Breast epithelium (tissue), 4 donors: Measurements from ENCODE around the gene NLRP12. TPM values are rescaled to one million over a fixed set of nuclear protein-coding genes. Genes with fewer than 3 reads are reported as not detected.

ENCODE experiments used
- DNase-seq, 2 donors: peaks; one replicate each; pipeline ENCODE4 v3.0.0-alpha.2; 2019; ENCODE audit warnings: low spot score in 2 of 2
- H3K27ac ChIP-seq, 2 donors: fragments of 200-600 bp; sonication (generic) in 1 of 2; one replicate each; pipeline ENCODE4 v1.5.1; 2016 to 2019; ENCODE audit warnings: mild to moderate bottlenecking in 1 of 2
- H3K27me3 ChIP-seq, 2 donors: fragments of 200-600 bp; sonication (generic) in 1 of 2; one replicate each; pipeline versions ENCODE4 v1.5.1 to v1.6.0; 2017 to 2019; ENCODE audit warnings: control low read depth in 1 of 2, mild to moderate bottlenecking in 1 of 2
- H3K36me3 ChIP-seq: fragments of 200-600 bp; one replicate; pipeline ENCODE4 v1.5.1; 2019
- H3K4me1 ChIP-seq, 2 donors: fragments of 200-600 bp; sonication (generic); one replicate each; pipeline ENCODE4 v1.5.1; 2016 to 2019; ENCODE audit warnings: control low read depth in 1 of 2
- H3K4me3 ChIP-seq, 3 donors: fragments of 200-600 bp; sonication (generic); 1 replicate in 2 of 3; 2 replicates in 1 of 3; pipeline ENCODE4 v1.5.1; 2016 to 2019; ENCODE audit warnings: mild to moderate bottlenecking in 3 of 3, moderate library complexity in 2 of 3
- H3K9me3 ChIP-seq, 2 donors: fragments of 200-600 bp; sonication (generic) in 1 of 2; one replicate each; pipeline ENCODE4 v1.5.1; 2016 to 2019; ENCODE audit warnings: control low read depth in 1 of 2
- CTCF ChIP-seq, 3 donors: fragments of 450-650 bp; IDR thresholded peaks; one replicate each; pipeline ENCODE4 v1.5.1; 2016 to 2017; ENCODE audit warnings: antibody characterized with exemption in 3 of 3, mild to moderate bottlenecking in 3 of 3, moderate library complexity in 3 of 3
- POLR2A ChIP-seq: fragments of 450-650 bp; IDR thresholded peaks from one replicate; pipeline ENCODE4 v1.6.1; 2016; ENCODE audit warnings: antibody characterized with exemption, mild to moderate bottlenecking, moderate library complexity
- POLR2AphosphoS5 ChIP-seq, 3 donors: sonication (generic); formaldehyde crosslinking; IDR thresholded peaks; one replicate each; pipeline ENCODE4 v1.6.1; 2017; ENCODE audit warnings: antibody characterized with exemption in 3 of 3
- intact Hi-C: fragments of 100-400 bp; cut with DNase I; formaldehyde crosslinking; loops from one replicate; pipeline ENCODE4 v1.15.1; 2023; ENCODE audit warnings: low total_unique reads
- total RNA-seq, 3 donors: library from RNA; depleted of rRNA; stranded (reverse); fragments of >200 nt; gene quantifications; one replicate each; pipeline ENCODE4 v1.1.0, GENCODE V29; 2016

Gene NLRP12
- total RNA-seq, 3 donors from 2014 or later: 0.32 to 1.2 (median 0.66) TPM

- Histone ChIP-seq H3K4me1 (peaks cover 0 to 9% of the 10 kb centered on the region in 2 donors), H3K27me3 (no peaks in the 10 kb centered on the region), H3K9me3 (no peaks in the 10 kb centered on the region), H3K27ac (peak overlapping the region; percentile 95 to 100), H3K36me3 (no peaks in the 10 kb centered on the region), H3K4me3 (peak overlapping the region; percentile 91 to 93 (median 93))
- peak in 2 of 3 donors; percentile 18 to 36 for TF ChIP-seq POLR2AphosphoS5 (IDR thresholded peaks at IDR 0.05)
- TF ChIP-seq CTCF (IDR thresholded peaks at IDR 0.05): no peak
- no peak for TF ChIP-seq POLR2A
- intact Hi-C loops: no loop called here
- peak in 1 of 2 donors; percentile 62 for DNase-seq
Observed at GRCh38 chr19:53865918-53866864, 42.1 kb upstream of the NLRP12 start.

- intact Hi-C loops: no loop called here
- DNase-seq: no peak
- Histone ChIP-seq H3K27ac (peak overlapping the region; percentile 95 to 100), H3K9me3 (no peaks in the 10 kb centered on the region), H3K4me3 (peak overlapping the region; percentile 91 to 93 (median 93)), H3K36me3 (no peaks in the 10 kb centered on the region), H3K27me3 (no peaks in the 10 kb centered on the region), H3K4me1 (peaks cover 0 to 9% of the 10 kb centered on the region in 2 donors)
- TF ChIP-seq CTCF (IDR thresholded peaks at IDR 0.05) (no peak), POLR2A (no peak), POLR2AphosphoS5 (IDR thresholded peaks at IDR 0.05) (no peak)
Observed at GRCh38 chr19:53865523-53865917, 41.4 kb upstream of the NLRP12 start.

- H3K4me3 ChIP-seq: no peak overlapping the region
- intact Hi-C loops: no loop called here
- H3K27ac ChIP-seq: no peak overlapping the region
- no peak for DNase-seq
- no peaks in the 10 kb centered on the region for H3K9me3 ChIP-seq
- H3K27me3 ChIP-seq: no peaks in the 10 kb centered on the region
- no peak for TF ChIP-seq POLR2AphosphoS5 (IDR thresholded peaks at IDR 0.05)
- no peak for TF ChIP-seq CTCF (IDR thresholded peaks at IDR 0.05)
- TF ChIP-seq POLR2A: no peak
- H3K36me3 ChIP-seq: no peaks in the 10 kb centered on the region
- peaks cover 0 to 9% of the 10 kb centered on the region in 2 donors for H3K4me1 ChIP-seq
Observed at GRCh38 chr19:53864308-53864836, 40.3 kb upstream of the NLRP12 start.

GRCh38 chr19:53853707-53854106, 29.6 kb upstream of the NLRP12 start:
- no peaks in the 10 kb centered on the region for H3K9me3 ChIP-seq
- no peak overlapping the region for H3K4me3 ChIP-seq
- H3K27ac ChIP-seq: no peak overlapping the region
- intact Hi-C loops: no loop called here
- H3K36me3 ChIP-seq: no peaks in the 10 kb centered on the region
- H3K4me1 ChIP-seq: no peaks in the 10 kb centered on the region
- H3K27me3 ChIP-seq: no peaks in the 10 kb centered on the region
- DNase-seq: no peak
- TF ChIP-seq POLR2A (no peak), CTCF (IDR thresholded peaks at IDR 0.05) (no peak), POLR2AphosphoS5 (IDR thresholded peaks at IDR 0.05) (no peak)

GRCh38 chr19:53849237-53849676, 25.1 kb upstream of the NLRP12 start:
- no peaks in the 10 kb centered on the region for H3K9me3 ChIP-seq
- DNase-seq: no peak
- no peaks in the 10 kb centered on the region for H3K36me3 ChIP-seq
- peak overlapping the region; percentile 42 to 68 for H3K27ac ChIP-seq
- H3K27me3 ChIP-seq: no peaks in the 10 kb centered on the region
- intact Hi-C loops: no loop called here
- TF ChIP-seq POLR2A: no peak
- TF ChIP-seq POLR2AphosphoS5 (IDR thresholded peaks at IDR 0.05): peak in 1 of 3 donors; percentile 14
- no peak for TF ChIP-seq CTCF (IDR thresholded peaks at IDR 0.05)
- H3K4me3 ChIP-seq: peak overlapping the region in 1 of 3 donors; percentile 22
- H3K4me1 ChIP-seq: no peaks in the 10 kb centered on the region
